ENCODE data around the gene SLC9A9.

Gene SLC9A9

GRCh38 chr3:143840636-143841035 lies 7.6 kb downstream of the SLC9A9 start:
- no peak for DNase-seq

- DNase-seq, result no peak
Measured at GRCh38 chr3:143839980-143840379, 8.3 kb downstream of the SLC9A9 start.

GRCh38 chr3:143837076-143837475 lies 11.2 kb downstream of the SLC9A9 start:
- no peak for DNase-seq

- DNase-seq, result no peak
Measured at GRCh38 chr3:143835312-143835711, 13.0 kb downstream of the SLC9A9 start.

GRCh38 chr3:143832433-143832832 lies 15.8 kb downstream of the SLC9A9 start:
- no peak for DNase-seq

GRCh38 chr3:143831994-143832393 lies 16.3 kb downstream of the SLC9A9 start:
- no peak for DNase-seq

GRCh38 chr3:143831208-143831607 lies 17.1 kb downstream of the SLC9A9 start:
- DNase-seq, result no peak

- no peak for DNase-seq
Measured at GRCh38 chr3:143830786-143831185, 17.5 kb downstream of the SLC9A9 start.

- DNase-seq, result no peak
Measured at GRCh38 chr3:143830063-143830462, 18.2 kb downstream of the SLC9A9 start.

GRCh38 chr3:143827425-143827824 lies 20.8 kb downstream of the SLC9A9 start:
- no peak for DNase-seq

GRCh38 chr3:143826296-143826695 lies 22.0 kb downstream of the SLC9A9 start:
- peak in 1 of 2 experiments; percentile 38 for DNase-seq

- DNase-seq, result no peak
Measured at GRCh38 chr3:143825513-143825912, 22.8 kb downstream of the SLC9A9 start.

GRCh38 chr3:143824735-143825385 lies 23.4 kb downstream of the SLC9A9 start:
- peak; percentile 59 to 74 for DNase-seq

- no peak for DNase-seq
Measured at GRCh38 chr3:143822798-143823197, 25.5 kb downstream of the SLC9A9 start.

- DNase-seq, result no peak
Measured at GRCh38 chr3:143822374-143822773, 25.9 kb downstream of the SLC9A9 start.

GRCh38 chr3:143821862-143822261 lies 26.4 kb downstream of the SLC9A9 start:
- DNase-seq, result no peak

GRCh38 chr3:143820466-143821221 lies 27.6 kb downstream of the SLC9A9 start:
- DNase-seq, result no peak

- DNase-seq, result no peak
Measured at GRCh38 chr3:143819890-143820289, 28.4 kb downstream of the SLC9A9 start.

- no peak for DNase-seq
Measured at GRCh38 chr3:143814443-143814889, 33.8 kb downstream of the SLC9A9 start.

- no peak for DNase-seq
Measured at GRCh38 chr3:143812481-143812880, 35.8 kb downstream of the SLC9A9 start.

- no peak for DNase-seq
Measured at GRCh38 chr3:143811602-143812001, 36.7 kb downstream of the SLC9A9 start.

GRCh38 chr3:143810953-143811265 lies 37.4 kb downstream of the SLC9A9 start:
- DNase-seq, result no peak

- DNase-seq, result no peak
Measured at GRCh38 chr3:143810166-143810952, 37.9 kb downstream of the SLC9A9 start.

- DNase-seq, result peak in 1 of 2 experiments; percentile 39
Measured at GRCh38 chr3:143809121-143809621, 39.1 kb downstream of the SLC9A9 start.
